GM21390 (cell line): Measurements from ENCODE around the gene N4BP2L1.

ENCODE experiments used
- ATAC-seq: cut with Tn5 transposase; IDR thresholded peaks from one replicate; pipeline ENCODE4 v1.9.1; 2021; ENCODE audit not compliant: unreplicated experiment

N4BP2L1 gene

DNA sequence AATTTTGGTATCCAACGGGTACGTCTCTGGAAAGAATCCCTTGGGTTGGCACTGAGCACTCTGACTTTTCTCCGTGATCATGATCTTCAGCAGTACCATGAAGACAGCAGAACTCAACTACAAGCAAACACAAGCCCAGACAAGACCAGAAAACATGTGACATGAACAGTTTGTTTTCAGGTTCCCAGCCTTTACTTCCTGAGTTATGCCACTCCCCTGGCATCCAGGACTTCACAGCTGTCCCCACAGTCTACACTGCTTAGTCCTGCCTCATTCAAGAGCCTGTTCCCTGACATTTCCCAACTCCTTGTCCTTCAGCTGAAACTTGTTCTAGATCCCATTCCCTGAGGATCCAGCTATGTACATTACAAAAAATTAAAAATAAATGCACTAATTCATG lies 4.9 kb upstream of the N4BP2L1 start:
- no peak for ATAC-seq

- ATAC-seq: no peak
Measured at GRCh38 chr13:32431361-32431760, 3.4 kb upstream of the N4BP2L1 start.

DNA sequence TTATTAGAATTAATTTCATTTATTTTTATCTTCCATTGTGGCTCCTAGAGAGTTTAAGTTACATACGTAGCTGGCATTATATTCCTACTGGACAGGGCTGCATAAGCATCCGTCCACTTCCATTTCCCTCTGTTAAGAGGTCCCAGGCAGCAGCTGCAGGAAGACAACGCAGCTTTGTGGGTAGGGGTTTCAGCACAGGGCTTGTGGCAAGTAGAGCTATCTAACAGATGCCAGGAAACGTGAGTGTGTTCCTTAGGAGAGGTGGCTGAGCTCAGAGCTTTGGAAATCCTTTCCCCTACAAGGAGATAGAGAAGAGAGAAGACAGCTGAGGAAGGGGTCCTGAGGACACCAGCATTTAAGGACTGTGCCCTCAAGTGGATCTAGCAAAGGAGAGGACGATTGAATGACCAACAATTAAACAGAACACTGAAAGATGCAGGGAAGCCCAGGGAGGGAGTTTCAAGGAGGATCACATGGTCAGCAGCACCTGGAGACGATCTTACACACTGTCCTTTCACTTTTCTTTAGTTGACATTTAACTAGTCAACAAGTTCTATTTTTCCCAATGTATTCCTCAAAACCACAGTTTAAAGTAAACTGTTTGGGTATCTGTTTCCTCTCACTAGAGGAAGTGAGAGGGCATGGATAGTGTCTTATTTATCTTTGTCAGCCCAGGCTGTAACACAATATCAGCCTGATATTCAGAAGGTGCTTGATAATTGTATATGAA lies 2.3 kb upstream of the N4BP2L1 start:
- no peak for ATAC-seq

DNA sequence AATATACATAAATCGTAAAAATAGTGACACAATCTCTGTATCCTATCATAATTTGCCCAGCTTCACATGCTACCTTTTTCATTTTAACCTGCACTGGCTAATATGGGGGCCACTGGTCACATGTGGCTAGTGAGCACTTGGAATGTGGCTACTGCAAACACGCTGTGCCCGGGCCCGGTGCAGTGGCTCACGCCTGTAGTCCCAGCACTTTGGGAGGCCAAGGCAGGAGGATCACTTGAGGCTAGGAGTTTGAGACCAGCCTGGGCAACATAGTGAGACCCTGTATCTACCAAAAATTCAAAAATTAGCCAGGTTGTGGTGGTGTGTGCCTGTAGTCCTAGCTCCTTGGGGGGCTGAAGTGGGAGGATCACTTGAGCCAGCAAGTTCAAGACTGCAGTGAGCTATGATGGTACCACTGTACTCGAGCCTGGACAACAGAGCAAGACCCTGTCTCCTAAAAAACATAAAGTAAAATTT lies 1.5 kb upstream of the N4BP2L1 start:
- no peak for ATAC-seq

DNA sequence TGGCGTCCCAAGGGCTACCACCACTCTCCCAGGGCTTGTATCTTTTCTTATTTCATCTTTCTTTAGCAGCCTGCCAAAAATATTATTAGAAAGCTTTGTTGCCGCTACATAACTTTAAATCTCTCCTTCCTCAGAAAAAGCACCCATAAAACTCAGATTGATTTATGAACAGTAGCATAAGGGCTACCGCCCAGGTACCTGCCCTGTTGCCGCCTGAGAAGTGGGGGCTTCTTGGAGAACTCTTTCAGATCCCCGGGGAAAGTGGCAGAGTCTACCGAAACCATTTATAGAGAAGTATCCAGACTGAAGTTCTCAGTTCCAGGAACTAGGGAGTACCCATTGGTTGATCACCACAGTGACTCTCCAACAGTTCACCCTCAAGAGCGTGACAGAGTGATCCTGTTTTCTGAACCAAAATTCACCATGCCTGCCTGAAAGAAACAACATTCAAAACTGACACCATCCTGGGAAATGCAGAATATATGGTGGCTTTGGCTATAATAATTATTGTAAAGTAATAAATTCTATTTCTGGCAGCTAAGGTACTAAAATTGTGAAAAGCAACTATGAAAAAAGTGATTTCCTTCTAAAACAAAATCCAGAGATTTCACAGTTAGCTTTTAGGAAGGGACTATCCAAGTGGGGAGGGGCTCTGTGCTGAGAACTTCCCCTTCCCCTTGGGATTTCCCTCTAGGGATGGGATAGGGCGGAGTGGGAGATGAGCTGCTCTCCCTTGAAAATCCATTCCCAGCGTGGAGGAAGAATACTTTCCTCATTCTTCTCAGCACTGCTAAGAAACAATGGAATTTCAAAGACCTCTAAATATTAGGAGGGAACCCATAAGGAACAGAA lies 877 bp upstream of the N4BP2L1 start:
- ATAC-seq: no peak

DNA sequence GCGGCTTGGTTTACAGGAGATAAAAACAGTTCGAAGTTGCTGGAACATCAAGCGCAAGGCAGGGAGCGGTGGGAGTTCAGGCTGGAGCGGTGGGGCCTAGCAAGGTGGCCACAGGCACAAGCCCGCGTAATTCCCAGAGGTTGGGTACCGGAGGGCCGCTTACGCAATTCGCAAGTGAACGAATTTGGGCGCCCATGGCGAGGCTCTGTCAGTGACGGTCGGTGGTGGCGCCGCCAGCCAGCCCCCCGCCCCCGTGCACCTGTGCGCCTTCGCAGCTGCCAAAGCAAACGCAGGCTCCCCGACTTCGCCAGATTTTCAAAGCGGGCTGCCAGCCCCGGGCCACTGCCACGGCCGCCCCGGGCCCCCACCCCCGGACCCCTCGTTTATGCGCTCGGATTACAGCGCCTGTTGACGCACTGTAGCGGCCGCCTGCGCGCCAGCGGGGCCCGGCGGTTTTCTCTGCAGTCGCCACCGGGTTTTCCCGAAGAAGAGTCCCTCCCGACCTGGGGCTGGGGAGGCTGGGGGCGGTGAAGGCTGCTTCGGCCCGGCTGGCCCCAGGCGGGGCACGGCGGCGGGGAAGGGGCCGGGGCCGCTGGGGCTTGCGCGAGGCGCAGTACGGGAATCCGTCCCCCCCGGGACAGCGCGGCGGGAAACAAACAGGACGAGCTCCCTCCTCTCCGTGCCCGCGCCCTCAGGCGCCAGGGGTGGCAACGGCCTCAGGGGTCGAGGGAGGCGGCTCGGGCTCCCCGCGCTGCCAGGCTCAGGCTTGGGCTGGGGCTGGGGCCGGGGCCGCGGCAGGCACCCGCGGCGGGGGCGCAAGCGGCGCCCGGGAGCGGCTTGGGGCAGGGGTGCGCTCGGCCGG lies 709 bp downstream of the N4BP2L1 start:
- peak; percentile 18 for ATAC-seq

GRCh38 chr13:32426191-32426989 lies 1.5 kb downstream of the N4BP2L1 start:
- peak; percentile 25 for ATAC-seq

DNA sequence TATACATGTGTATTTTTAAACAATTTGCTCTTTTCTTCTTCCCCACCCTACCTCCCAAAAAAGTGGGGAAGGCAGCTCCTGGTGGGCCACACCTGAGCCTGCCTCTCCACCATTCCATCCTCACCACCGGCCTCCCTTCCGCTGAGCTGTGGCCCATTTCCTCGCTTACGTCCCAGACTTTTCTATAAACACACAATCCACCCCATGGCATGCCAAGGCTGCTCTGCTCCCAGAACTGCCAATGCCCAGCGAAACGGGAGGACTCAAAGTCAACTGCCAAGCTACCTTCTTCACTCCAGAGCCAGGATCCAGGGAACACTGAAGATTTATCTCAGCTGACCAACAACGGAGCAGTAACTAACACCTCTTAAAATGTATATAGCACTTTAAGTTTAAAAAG lies 2.8 kb downstream of the N4BP2L1 start:
- ATAC-seq: no peak

DNA sequence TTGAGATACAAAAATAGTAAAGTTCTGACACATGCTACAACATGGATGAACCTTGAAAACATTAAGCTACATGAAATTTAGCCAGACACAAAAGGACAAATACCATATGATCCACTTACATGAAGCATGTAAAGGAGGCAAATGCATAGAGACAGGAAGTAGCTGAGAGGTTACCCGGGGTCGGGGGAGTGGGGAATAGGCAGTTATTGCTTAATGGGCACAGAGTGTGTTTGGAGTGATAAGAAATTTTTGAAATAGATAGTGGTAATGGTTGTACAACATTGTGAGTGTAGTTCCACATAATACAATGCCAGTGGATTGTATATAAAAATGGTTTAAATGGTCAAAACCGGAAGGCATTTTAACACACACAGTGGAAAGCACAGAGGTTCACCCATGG lies 4.3 kb downstream of the N4BP2L1 start:
- no peak for ATAC-seq

DNA sequence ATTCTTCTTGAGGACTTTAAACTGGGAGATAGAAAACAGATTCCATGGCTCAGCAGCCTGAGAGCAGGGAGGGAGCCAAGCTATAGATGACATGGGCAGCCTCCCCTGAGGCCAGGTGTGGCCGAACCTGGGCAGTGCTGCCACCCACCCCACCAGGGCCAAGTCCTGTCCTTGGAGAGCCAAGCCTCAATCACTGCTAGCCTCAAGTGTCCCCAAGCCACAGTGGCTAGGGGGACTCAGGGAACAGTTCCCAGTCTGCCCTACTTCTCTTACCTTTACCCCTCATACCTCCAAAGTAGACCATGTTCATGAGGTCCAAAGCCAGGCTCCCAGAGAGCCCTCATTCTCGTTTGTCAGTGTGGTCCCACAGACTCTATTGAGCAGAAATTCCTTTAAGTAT lies 8.1 kb downstream of the N4BP2L1 start:
- no peak for ATAC-seq

DNA sequence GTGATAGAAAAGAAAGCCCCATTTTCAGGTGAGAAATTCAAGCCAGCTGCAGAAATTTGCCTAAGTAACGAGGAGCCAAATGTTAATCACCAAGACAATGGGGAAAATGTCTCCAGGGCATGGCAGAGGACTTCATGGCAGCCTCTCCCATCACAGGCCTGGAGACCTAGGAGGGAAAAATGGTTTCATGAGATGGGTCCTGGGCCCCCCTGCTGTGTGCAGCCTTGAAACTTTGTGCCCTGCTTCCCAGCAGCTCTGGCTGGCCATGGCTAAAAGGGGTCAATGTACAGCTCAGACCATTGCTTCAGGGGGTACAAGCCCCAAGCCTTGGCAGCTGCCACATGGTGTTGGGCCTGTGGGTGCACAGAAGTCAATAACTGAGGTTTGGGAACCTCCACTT lies 9.9 kb downstream of the N4BP2L1 start:
- ATAC-seq: no peak

GRCh38 chr13:32415019-32415418 lies 12.9 kb downstream of the N4BP2L1 start:
- no peak for ATAC-seq

- no peak for ATAC-seq
Measured at GRCh38 chr13:32414580-32414979, 13.3 kb downstream of the N4BP2L1 start.

GRCh38 chr13:32413284-32413683 lies 14.6 kb downstream of the N4BP2L1 start:
- ATAC-seq: no peak

GRCh38 chr13:32409561-32410421 lies 18.1 kb downstream of the N4BP2L1 start:
- ATAC-seq: no peak

DNA sequence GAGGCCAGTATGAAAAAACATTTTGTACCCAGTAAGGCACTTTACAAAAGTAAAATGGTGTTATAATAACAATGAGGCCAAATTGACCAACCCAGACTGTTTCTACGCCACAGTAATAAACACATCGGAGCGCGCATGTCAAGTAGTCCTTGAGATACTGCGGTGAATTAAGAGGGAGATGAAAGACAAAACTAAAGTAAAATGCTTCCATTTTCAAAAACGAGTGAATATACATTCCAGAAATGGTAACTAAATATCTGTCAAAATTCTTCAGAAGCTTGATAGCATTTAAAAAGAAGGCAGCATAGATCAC lies 19.0 kb downstream of the N4BP2L1 start:
- no peak for ATAC-seq

GRCh38 chr13:32408296-32409000 lies 19.5 kb downstream of the N4BP2L1 start:
- ATAC-seq: peak; percentile 4

GRCh38 chr13:32407854-32408253 lies 20.1 kb downstream of the N4BP2L1 start:
- ATAC-seq: peak; percentile 80

DNA sequence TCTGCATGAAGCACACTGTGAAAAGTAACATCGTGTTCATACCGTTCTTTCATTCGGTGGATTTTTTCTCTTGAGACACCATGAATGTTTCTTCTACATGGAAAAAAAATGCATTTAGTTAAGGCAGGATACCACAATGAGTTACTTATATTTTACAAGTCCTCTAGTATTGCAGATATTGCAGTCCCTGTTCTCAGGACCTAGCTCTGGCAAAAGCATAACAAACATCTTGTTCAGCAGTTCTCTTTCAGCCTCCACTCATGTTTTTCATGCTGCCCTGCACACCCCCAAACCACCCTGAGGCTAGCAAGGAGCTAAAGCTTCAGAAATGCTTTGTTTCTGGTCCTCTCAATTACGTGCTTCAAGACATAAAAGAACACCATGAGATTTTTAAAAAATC lies 24.8 kb downstream of the N4BP2L1 start:
- no peak for ATAC-seq
